Right atrium auricular region (tissue), 2 donors: ENCODE results near the gene ACE. TPM values are rescaled to one million over a fixed set of nuclear protein-coding genes. Genes with fewer than 3 reads are reported as not detected.
"Not testable (repeated sequence)": the region's sequence is repeated elsewhere in the genome, so short reads cannot be mapped to it uniquely, and the experiment has no call there.

Experiments used
- DNase-seq: peaks from one replicate; pipeline ENCODE4 v3.0.0-alpha.2; 2019; ENCODE audit warnings: low spot score
- H3K27ac ChIP-seq, 2 donors: fragments of 200-600 bp; sonication (generic); 1 replicate in 1 of 2; 2 replicates in 1 of 2; pipeline ENCODE4 v1.5.1; 2016 to 2019
- H3K27me3 ChIP-seq, 2 donors: fragments of 200-600 bp; sonication (generic); one replicate each; pipeline versions ENCODE4 v1.5.1 to v1.6.0; 2017 to 2019
- H3K36me3 ChIP-seq: fragments of 200-600 bp; sonication (generic); one replicate; pipeline ENCODE4 v1.5.1; 2016
- H3K4me1 ChIP-seq, 2 donors: fragments of 200-600 bp; sonication (generic); one replicate each; pipeline versions ENCODE4 v1.5.1 to v1.6.0; 2017 to 2019
- H3K4me3 ChIP-seq, 2 donors: fragments of 200-600 bp; sonication (generic); 1 replicate in 1 of 2; 2 replicates in 1 of 2; pipeline ENCODE4 v1.5.1; 2017 to 2019; ENCODE audit warnings: mild to moderate bottlenecking in 1 of 2, moderate library complexity in 1 of 2
- H3K9me3 ChIP-seq, 2 donors: fragments of 200-600 bp; sonication (generic); one replicate each; pipeline ENCODE4 v1.5.1; 2019
- CTCF ChIP-seq, 2 donors: fragments of 200-600 bp; sonication (generic); IDR thresholded peaks; one replicate each; pipeline ENCODE4 v1.5.1; 2019; ENCODE audit warnings: antibody characterized with exemption in 2 of 2
- total RNA-seq, 2 donors: library from RNA; depleted of rRNA; stranded (reverse); fragments of >200 nt; gene quantifications; one replicate each; pipeline ENCODE4 v1.1.0, GENCODE V29; 2016

Gene ACE
- total RNA-seq, 2 donors from 2014 or later, result 3.4 to 4.0 TPM

- Histone ChIP-seq H3K36me3 (no peaks in the 10 kb centered on the region), H3K4me1 (peaks cover 0 to 44% of the 10 kb centered on the region in 2 donors), H3K4me3 (no peak overlapping the region), H3K27me3 (no peaks in the 10 kb centered on the region), H3K9me3 (no peaks in the 10 kb centered on the region), H3K27ac (no peak overlapping the region)
- TF ChIP-seq CTCF (IDR thresholded peaks at IDR 0.05), result no peak
- DNase-seq, result no peak
Observed at GRCh38 chr17:63451150-63451549, 25.7 kb upstream of the ACE start.

- Histone ChIP-seq H3K36me3 (no peaks in the 10 kb centered on the region), H3K27me3 (no peaks in the 10 kb centered on the region), H3K4me3 (no peak overlapping the region), H3K27ac (no peak overlapping the region), H3K9me3 (no peaks in the 10 kb centered on the region), H3K4me1 (peaks cover 0 to 34% of the 10 kb centered on the region in 2 donors)
- no peak for TF ChIP-seq CTCF (IDR thresholded peaks at IDR 0.05)
- no peak for DNase-seq
Observed at GRCh38 chr17:63452046-63452961, 24.6 kb upstream of the ACE start.

GRCh38 chr17:63452962-63453551 is 23.8 kb upstream of the ACE start:
- Histone ChIP-seq H3K27me3 (no peaks in the 10 kb centered on the region), H3K4me1 (peaks cover 0 to 26% of the 10 kb centered on the region in 2 donors), H3K36me3 (no peaks in the 10 kb centered on the region), H3K4me3 (no peak overlapping the region), H3K9me3 (no peaks in the 10 kb centered on the region), H3K27ac (no peak overlapping the region)
- no peak for DNase-seq
- TF ChIP-seq CTCF (IDR thresholded peaks at IDR 0.05), result no peak

GRCh38 chr17:63454357-63454756 is 22.5 kb upstream of the ACE start:
- not testable (repeated sequence) for H3K27ac ChIP-seq, H3K36me3 ChIP-seq, H3K27me3 ChIP-seq, H3K4me3 ChIP-seq, DNase-seq, H3K9me3 ChIP-seq
- peaks cover 0 to 24% of the 10 kb centered on the region in 2 donors for H3K4me1 ChIP-seq

GRCh38 chr17:63454915-63455314 is 21.9 kb upstream of the ACE start:
- Histone ChIP-seq H3K36me3 (no peaks in the 10 kb centered on the region), H3K27ac (no peak overlapping the region), H3K4me1 (peaks cover 0 to 23% of the 10 kb centered on the region in 2 donors), H3K27me3 (no peaks in the 10 kb centered on the region), H3K9me3 (no peaks in the 10 kb centered on the region), H3K4me3 (no peak overlapping the region)
- no peak for DNase-seq
- no peak for TF ChIP-seq CTCF (IDR thresholded peaks at IDR 0.05)

- peaks cover 0 to 18% of the 10 kb centered on the region in 2 donors for H3K4me1 ChIP-seq
- DNase-seq, result no peak
- H3K36me3 ChIP-seq, result no peaks in the 10 kb centered on the region
- TF ChIP-seq CTCF (IDR thresholded peaks at IDR 0.05), result no peak
- H3K4me3 ChIP-seq, result no peak overlapping the region
- H3K27ac ChIP-seq, result no peak overlapping the region
- H3K9me3 ChIP-seq, result no peaks in the 10 kb centered on the region
- no peaks in the 10 kb centered on the region for H3K27me3 ChIP-seq
Observed at GRCh38 chr17:63455417-63455816, 21.4 kb upstream of the ACE start.
